HG03060 (cell line): Measurements from ENCODE around the gene TNPO3.
"Not testable (repeated sequence)": the region's sequence is repeated elsewhere in the genome, so short reads cannot be mapped to it uniquely, and the experiment has no call there.

Source experiments
- ATAC-seq: cut with Tn5 transposase; IDR thresholded peaks from one replicate; pipeline ENCODE4 v1.9.1; 2021; ENCODE audit warnings: low read depth, moderate number of reproducible peaks; ENCODE audit not compliant: unreplicated experiment

Gene TNPO3

DNA sequence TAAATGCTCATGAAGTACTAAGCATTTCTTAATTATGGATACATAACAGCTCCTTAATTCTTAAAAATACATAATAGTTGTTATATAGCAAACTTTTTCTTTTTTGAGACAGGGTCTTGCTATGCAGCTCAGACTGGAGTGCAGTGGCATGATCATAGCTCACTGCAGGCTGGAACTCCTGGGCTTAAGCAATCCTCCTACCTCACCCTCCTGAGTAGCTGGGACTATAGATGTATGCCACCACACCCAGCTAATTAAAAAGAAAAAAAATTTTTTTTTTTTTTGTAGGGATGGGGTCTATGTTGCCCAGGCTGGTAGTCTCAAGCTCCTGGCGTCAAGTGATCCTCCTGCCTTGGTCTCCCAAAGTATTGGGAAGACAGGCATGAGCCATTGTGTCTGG, 86.3 kb downstream of the TNPO3 start:
- no peak for ATAC-seq

DNA sequence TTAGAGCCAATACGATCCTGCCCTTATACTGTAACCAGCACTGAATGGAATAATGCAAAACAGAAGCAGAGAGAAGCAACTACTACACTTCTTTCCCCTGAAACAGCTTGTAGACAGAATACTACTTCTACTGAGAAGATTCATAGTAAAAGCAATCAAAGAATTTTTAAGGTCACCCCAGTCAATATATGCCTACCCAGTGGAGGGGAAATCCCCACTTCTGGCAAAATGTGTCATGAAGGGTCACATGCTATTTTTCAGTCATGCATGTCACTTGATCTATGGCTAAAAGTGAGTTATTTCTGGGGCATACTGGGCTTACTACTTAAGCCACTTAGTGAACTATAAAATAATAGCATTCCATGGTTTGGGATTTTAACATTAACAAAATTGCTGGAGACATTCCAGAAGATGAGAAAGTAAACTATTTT, 91.6 kb downstream of the TNPO3 start:
- peak; percentile 79 for ATAC-seq

DNA sequence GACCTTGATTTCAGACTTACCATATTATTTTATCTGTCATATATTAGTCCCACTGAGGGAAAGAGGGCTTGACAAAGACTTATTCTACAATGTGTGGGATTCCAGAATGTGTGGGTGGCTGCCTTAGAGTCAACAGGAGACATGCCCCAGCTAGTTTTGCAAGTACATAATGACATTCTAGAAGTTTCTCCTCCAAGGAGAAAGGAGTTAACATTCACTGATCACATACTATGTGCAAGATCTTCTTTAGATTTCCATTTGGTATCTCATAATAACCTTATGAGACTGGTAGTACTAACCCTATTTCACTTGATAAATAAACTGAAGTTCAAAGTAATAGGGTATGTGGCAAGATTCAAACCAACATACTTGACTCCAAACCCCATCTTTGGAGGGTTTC, 92.0 kb downstream of the TNPO3 start:
- peak; percentile 4 for ATAC-seq

DNA sequence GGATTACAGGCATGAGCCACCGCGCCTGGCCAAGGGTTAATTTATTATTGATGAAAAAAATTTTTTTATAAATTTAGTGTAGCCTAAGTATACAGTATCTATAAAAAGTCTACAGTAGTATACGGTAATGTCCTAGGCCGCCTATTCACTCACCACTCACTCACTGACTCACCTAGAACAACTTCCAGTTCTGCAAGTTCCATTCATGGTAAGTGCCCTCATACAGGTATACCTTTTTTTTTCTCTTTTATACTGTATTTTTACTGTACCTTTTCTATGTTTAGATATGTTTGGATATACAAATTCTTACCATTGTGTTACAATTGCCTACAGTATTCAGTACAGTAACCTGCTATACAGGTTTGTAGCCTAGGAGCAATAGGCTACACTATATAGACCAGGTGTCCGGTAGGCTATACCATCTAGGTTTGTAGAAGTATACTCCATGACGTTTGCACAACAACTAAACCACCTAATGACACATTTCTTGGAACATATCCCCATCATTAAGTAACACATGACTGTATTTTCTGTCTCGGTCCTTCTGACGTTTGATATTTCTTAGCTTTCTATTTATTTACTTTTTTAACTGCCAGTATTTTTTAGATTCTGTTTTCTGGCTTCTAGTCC, 93.8 kb downstream of the TNPO3 start:
- ATAC-seq = no peak

DNA sequence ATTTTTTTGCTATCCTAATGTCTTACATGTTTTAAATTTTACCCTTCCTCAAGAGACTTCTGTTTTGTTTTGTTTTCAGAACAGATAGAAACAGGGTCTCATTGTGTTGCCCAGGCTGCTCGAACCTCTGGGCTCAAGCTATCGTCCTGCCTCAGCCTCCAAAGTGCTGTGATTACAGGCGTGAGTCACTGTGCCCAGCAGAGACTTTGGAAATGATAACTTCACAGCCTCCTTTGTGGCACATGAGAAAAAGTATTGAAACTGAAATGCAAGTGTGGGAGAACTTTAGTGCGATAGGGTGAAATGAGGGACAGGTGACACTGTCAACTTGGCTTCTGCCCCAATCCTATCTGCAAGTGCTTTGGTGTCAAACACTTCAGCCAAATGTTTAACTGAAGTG, 95.6 kb downstream of the TNPO3 start:
- ATAC-seq = no peak

DNA sequence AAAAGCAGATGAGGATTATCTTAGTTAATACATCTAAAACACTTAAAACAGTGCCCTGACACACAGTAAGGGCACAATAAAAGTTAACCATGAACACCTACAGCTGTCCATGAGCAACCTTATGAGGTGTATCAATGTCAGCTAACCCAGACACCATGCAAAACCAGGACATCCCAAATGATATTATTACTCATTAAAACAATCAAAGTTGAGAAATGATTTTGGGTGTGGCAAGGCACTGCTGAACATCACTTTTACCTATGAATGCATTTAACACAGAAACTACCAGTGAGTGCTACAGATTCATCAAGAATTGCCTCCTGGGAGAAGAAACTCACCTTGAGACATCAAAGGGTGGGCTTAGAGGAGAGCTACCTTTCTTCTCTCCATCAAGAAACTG, 98.9 kb downstream of the TNPO3 start:
- ATAC-seq = no peak

DNA sequence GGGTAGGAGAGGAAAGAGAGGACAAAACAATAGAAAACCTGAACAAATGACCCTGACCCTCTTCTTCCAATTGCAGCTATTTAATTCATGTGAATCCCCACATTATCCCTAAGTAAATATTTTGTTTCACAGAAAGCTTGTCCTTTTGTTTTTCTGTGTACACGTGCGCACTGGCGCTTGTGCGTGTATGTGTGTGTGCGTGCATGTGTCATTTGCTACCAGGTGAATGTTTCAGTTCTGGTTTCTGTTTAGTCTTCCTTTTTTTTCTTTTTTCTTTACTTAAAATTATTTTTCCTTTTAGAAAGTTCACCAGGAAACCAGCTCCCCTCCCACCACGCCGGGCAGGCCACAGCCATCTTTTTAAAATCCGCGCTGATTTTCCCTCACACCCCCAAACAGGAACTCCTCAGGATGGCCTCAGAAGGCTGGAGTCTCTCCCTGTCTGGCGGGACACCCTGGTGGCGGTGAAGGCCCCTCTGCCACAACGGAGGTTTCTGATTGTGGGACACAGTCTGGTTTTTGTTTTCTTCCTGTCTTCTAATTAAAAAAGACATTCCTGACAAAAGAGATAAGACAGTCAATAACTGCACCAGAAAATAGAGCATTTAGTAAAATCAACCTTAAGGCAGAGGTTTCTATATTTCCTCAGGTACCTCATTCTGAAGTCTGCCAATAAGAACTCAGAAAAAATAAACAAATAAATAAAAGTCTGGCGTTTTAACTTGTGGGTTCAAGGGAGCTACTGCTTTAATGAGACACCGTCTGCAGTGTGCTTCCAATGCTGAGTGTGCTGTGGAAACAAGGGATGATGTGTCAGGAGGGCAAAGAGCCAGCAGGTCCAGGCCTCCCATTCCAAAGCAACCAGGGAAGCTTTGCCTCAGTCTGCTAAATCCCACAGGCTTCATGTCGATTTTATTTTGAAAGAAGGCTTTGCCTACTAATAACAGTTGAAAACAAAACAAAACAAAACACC, 99.8 kb downstream of the TNPO3 start:
- ATAC-seq = no peak

DNA sequence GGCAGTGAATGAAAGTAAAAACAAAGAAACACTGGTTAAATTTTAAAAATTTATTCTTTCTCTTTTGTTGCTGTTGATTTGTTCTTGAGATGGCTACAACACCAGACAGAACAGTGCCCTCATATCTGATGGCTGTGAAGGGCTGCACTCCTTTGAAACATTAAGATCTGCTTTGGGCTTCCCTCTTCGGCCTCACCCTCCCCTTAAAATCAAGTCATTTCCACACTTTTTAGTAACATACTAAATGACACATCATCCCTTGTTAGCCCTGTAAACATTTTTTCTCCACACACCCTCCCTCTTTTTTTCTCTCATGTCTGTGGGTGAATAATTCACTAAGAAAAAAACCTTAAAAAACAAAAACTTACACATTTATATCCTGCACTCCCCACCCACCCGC, 100.8 kb downstream of the TNPO3 start:
- no peak for ATAC-seq

DNA sequence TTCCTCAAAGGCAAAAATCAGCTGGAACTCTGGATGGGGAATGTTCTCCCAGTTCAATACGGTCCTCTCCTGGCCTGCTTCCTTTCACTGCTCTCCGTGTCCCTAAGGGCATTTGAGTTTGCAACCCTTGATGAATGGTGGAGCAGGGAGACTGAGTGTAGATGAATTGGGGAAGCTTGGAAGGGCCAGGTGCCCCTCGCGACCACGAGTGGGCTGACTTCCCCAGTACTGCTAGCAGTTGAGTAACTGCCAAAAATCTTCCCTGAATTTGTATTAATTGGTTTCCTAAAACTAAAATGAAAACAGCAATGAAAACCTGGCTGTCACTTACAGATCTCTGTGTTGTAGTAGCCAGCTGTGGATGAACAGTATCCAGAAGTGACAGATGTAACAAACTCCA, 103.6 kb downstream of the TNPO3 start:
- ATAC-seq = no peak

DNA sequence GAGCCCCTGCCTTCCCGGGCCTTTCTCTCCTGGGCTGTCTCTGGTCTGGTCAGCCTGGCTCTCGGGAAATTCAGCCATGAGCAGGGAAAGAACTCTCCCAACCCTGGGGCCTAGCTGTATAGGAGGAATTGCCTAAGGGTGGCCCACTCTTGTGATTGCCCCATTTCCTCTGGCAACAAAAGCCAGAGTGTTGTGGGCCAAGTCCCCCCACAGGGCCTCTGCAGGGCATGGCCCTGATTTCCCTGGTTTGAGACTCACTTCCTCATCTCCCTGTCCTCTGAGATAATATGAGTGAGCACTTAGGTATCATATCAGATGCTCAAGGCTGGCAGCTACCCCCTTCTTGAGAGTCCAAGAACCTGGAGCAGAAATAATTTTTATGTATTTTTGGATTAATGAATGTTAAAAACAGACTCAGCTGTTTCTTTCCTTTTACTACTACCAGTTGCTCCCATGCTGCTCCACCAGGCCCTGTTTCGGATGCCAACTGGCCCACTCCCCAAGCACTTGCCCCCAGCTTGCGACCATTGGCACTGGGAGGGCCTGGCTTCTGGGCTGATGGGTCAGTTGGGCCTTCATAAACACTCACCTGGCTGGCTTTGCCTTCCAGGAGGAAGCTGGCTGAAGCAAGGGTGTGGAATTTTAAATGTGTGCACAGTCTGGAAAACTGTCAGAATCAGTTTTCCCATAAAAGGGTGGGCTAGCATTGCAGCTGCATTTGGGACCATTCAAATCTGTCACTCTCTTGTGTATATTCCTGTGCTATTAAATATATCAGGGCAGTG, 105.7 kb downstream of the TNPO3 start:
- no peak for ATAC-seq

DNA sequence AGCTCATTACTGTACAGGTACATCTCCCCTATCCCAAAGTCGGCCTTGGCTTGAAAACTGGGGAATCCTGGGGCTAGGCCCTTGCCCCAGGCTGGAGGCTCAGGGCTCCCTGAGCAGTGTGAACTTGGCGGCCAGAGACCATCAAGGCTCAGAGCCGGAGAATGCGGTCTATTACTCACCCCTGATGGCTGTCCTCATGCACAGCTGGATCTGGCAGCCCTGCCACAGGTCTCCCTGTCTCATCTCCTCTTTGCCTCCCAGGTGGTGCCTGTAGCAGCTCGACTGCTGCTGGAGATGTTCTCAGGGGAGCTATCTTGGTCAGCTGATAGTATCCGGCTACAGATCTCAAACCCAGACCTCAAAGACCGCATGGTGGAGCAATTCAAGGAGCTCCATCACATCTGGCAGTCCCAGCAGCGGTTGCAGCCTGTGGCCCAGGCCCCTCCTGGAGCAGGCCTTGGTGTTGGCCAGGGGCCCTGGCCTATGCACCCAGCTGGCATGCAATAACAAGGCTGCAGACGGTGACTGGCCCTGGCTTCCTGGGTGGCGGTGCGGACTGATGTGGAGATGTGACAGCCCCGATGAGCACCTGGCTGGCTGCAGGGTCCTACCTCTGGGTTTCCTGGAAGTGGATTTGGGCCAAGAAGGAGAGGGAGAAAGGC, 106.5 kb downstream of the TNPO3 start:
- no peak for ATAC-seq

DNA sequence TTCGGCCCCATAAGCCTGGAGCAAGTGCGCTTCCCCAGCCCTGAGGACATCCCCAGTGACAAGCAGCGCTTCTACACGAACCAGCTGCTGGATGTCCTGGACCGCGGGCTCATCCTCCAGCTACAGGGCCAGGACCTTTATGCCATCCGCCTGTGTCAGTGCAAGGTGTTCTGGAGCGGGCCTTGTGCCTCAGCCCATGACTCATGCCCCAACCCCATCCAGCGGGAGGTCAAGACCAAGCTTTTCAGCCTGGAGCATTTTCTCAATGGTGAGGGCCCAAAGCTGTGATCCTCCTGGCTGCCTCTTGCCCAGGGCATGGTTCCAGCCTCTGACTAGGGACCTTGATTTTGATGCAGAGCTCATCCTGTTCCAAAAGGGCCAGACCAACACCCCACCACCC, 107.1 kb downstream of the TNPO3 start:
- no peak for ATAC-seq

DNA sequence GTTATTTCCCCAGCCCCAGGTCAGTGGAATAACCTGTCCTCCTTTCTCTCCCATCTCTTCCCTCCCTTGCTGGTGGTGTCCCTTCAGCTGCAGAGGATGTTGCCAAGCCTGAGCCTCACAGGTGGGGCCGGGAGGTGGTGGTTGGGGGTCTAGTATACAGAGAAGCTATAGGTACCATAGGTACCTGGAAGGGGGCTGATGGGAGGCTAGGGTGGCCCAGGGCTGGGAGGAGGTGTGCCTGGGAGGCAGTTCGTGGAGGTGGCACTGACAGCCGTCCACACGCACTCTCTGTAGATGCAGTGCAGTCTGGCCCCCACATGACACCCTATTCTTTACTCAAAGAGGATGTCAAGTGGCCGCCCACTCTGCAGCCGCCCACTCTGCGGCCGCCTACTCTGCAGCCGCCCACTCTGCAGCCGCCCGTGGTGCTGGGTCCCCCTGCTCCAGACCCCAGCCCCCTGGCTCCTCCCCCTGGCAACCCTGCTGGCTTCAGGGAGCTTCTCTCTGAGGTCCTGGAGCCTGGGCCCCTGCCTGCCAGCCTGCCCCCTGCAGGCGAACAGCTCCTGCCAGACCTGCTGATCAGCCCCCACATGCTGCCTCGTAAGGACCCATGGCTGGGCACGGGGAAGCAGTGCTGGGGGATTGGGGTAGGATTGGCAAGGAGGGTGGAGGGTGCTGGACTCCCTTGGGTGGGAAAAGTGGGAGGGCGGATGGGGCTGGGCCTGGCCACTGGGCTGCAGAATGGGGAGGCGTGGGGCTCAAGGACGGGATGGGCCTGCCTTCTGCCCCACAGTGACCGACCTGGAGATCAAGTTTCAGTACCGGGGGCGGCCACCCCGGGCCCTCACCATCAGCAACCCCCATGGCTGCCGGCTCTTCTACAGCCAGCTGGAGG, 107.7 kb downstream of the TNPO3 start:
- no peak for ATAC-seq

DNA sequence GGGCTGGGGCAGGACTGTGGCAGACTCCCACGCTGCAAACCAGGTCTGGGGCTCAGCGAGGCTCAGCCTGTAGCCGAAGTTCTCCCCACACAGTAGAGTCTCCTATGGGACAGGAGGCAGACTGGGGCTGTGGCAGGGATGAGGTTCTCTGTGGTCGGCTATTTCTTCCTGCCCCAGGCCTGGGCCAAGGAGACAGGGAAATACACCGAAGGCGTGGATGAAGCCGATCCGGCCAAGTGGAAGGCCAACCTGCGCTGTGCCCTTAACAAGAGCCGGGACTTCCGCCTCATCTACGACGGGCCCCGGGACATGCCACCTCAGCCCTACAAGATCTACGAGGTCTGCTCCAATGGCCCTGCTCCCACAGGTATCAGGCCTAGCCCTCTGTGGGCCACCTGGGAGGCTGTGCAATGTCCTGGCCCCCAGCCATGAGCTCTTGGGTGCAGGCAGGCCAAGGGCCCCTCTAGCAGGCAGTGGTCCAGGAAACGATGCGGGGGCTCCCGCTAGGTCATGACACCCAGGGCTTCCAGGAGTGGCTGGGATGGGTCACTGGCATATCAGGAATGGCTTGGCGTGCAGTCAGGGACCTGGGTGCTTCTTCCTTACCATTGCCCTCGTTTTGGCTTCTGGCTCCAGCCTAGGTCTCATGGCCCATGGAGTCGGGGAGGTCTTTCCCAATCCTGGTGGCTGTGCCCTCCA, 109.1 kb downstream of the TNPO3 start:
- no peak for ATAC-seq

DNA sequence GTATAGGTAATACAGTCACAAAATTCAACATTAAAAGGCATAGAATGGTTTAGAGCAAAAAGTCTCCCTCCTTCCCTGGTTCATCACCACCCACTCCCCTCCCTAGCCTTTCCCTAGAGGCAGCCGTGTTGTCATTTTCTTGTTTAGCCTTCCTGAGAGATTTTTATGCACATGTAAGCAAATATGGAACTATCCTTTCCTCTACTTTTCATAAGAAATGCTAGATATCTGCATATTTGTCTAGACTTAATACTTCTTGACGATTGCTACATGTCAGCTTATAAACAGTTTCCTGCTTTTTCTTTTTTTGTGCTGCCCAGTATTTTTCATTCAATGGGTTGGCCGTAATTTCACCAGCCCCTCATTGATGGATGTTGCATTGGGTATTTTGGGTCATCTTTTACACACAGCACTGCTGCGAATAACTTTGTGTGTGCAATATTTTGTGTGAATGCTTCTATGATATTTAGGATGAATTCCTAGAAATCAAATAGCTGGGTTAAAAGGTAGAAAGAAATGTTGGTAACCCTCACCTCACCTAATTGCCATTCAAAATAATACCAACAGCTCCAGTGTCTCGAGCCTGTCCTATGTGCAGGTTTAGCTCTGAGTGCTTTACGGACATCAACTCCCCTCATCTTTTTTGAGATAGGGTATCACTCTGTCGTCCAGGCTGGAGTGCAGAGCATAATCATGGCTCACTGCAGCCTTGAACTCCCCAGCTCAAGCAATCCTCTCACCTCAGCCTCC, 110.2 kb downstream of the TNPO3 start:
- ATAC-seq = no peak

DNA sequence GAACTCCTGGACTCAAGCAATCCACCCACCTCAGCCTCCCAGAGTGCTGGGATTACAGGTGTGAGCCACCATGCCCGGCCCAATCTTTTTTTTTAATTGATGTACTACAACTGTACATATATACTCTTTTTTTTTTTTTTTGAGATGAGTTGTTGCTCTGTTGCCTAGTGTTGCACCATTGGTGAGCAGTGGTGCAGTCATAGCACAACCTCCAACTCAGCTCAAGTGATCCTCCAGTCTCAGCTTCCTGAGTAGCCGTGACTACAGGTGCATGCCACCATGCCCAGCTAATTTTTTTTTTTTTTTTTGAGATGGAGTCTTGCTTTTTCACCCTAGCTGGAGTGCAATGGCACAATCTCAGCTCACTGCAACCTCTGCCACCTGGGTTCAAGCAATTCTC, 111.7 kb downstream of the TNPO3 start:
- not testable (repeated sequence) for ATAC-seq

DNA sequence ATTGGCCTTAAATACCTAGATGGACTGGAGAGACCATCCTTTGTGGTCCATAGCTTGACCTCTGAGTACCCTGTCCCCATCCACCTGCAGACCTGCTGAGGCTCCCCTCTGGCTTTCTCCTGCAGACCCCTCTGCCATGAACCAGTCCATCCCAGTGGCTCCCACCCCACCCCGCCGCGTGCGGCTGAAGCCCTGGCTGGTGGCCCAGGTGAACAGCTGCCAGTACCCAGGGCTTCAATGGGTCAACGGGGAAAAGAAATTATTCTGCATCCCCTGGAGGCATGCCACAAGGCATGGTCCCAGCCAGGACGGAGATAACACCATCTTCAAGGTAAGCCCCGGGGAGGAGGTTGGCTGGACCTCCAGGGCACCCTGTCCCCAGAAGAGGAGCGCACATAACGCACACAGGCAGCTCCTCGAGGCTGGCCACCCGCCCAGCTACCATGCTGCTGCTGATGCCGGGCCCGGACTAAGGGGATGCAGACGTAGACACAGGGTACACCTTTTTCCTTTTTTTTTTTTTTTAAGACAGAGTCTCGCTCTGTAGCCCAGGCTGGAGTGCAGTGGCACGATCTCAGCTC, 112.9 kb downstream of the TNPO3 start:
- no peak for ATAC-seq

DNA sequence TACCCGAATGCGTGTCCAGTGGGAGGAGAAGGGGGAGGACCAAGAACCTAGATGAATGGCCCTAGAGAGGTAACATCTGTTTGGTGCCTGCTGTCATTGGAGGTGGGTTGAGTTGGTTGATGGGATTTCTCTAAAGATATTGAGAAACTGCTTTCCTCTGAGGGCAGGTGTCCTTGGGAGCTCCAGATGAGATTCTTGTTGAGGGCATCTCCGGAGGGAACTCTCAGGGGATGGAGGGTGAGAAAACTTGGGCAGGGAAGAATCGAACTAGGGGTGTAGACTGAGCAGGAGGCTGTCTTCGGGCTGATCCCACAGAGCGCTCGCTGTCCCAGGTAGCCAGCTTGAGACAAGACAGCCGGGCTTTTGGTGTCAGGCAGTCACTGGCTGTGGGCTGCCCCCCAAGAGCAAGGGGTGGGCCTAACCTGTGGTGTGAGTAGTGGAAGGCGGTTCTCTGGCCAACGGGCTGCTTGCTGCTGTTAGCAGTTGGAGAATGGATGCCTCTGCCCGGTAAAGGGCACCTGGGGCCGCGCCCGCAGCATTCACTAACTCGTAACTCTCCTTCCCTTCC, 113.5 kb downstream of the TNPO3 start:
- no peak for ATAC-seq
